ENCODE results near the gene NCAN. TPM values are rescaled to one million over a fixed set of nuclear protein-coding genes. Genes with fewer than 3 reads are reported as not detected.

NCAN gene
- total and polyA plus RNA-seq, 12 donors, result 0.06 to 0.42 (median 0.11) TPM; not detected in 7

GRCh38 chr19:19192078-19192882 lies 19.5 kb upstream of the NCAN start, which contains the start of the genes BORCS8 and RFXANK:
Gene BORCS8 (minus strand): TSS chr19:19192152. CDS start chr19:19192117, 35 bp downstream.
Gene RFXANK (plus strand): TSS chr19:19192258. CDS start chr19:19193947, 1,689 bp downstream.
- intact Hi-C loops (cut with DNase I), result loop anchor here in 1 of 2 donors (10.0 kb wide), 1 partner anchor 153 kb away; no protein-coding TSS in a partner anchor
- H3K9me3 ChIP-seq (replicated peaks in 1 of 3), result no peaks in the 10 kb centered on the region

DNA sequence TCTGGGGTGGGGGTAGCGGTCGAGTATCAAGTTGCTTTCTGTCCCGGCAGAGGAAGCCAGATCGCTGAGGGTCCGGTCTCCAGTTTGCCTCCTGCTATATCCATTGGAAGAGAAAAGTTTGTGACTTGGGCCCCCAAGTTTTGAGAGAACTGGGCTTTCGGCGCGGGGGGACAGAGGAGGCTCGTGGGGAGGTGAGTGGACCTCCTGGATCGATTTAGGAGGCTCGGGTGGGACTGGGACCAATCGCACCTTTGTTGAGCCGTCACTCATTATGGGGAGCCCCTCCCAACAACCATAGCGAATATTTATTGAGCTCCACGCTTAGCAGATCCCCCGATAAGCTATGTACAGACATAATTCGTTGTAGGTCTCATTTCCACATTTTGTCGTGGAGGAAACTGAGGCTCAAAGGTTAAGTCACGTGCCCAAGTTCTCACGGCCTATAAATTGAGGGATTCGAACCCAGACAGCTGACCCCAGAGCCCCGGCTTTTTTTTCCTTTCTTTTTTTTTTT lies 18.8 kb upstream of the NCAN start:
- H3K27me3 ChIP-seq, result no peaks in the 10 kb centered on the region
- WGBS, 4 donors, result 0 to 2% (median 0%) methylated on average over 17 to 22 of the region's 22 CpGs
- peak overlapping the region in 3 of 5 donors; percentile 41 to 99 (median 98) for H3K27ac ChIP-seq
- no peak for TF ChIP-seq CTCF (IDR thresholded peaks at IDR 0.05)
- no peak for TF ChIP-seq POLR2A (IDR thresholded peaks at IDR 0.05)
- peak overlapping the region in 3 of 4 donors; percentile 62 to 80 (median 64) for H3K4me3 ChIP-seq
- DNase-seq, result no peak
- H3K36me3 ChIP-seq (replicated peaks in 1 of 2), result peaks cover 0 to 9% of the 10 kb centered on the region in 2 donors
- peaks cover 9 to 40% of the 10 kb centered on the region in 2 donors for H3K4me1 ChIP-seq (replicated peaks in 1 of 2)
- H3K9me3 ChIP-seq (replicated peaks in 1 of 3), result no peaks in the 10 kb centered on the region
- intact Hi-C loops (cut with DNase I), result loop anchor here in 1 of 2 donors (10.0 kb wide), 1 partner anchor 152 kb away; no protein-coding TSS in a partner anchor

More at GRCh38 chr19:19192078-19192882, 19.5 kb upstream of the NCAN start, which contains the start of the genes BORCS8 and RFXANK:
- Histone ChIP-seq H3K36me3 (replicated peaks in 1 of 2) (peaks cover 0 to 6% of the 10 kb centered on the region in 2 donors), H3K27me3 (no peaks in the 10 kb centered on the region), H3K27ac (peak within 1 kb of the TSS; percentile 69 to 99 (median 98)), H3K4me3 (peak within 1 kb of the TSS; percentile 54 to 88 (median 80)), H3K4me1 (replicated peaks in 1 of 2) (peaks cover 9 to 40% of the 10 kb centered on the region in 2 donors)
- WGBS, 4 donors, result 0 to 1% (median 0%) methylated on average over 14 to 53 of the region's 53 CpGs
- TF ChIP-seq POLR2A (IDR thresholded peaks at IDR 0.05) (peak; percentile 24 to 86), CTCF (IDR thresholded peaks at IDR 0.05) (peak in 1 of 6 experiments; percentile 14)
- peak; percentile 99 to 100 (median 99) for DNase-seq

GRCh38 chr19:19193926-19194325 lies 17.8 kb upstream of the NCAN start:
- intact Hi-C loops (cut with DNase I), result loop anchor here in 1 of 2 donors (10.0 kb wide), 1 partner anchor 151 kb away; no protein-coding TSS in a partner anchor
- no peak overlapping the region for H3K27ac ChIP-seq
- TF ChIP-seq POLR2A (IDR thresholded peaks at IDR 0.05) (no peak), CTCF (IDR thresholded peaks at IDR 0.05) (no peak)
- no peaks in the 10 kb centered on the region for H3K9me3 ChIP-seq (replicated peaks in 1 of 3)
- H3K36me3 ChIP-seq (replicated peaks in 1 of 2), result peaks cover 0 to 19% of the 10 kb centered on the region in 2 donors
- no peak overlapping the region for H3K4me3 ChIP-seq
- no peak for DNase-seq
- peaks cover 9 to 40% of the 10 kb centered on the region in 2 donors for H3K4me1 ChIP-seq (replicated peaks in 1 of 2)
- no peaks in the 10 kb centered on the region for H3K27me3 ChIP-seq
- 70 to 90% (median 74%) methylated on average over 5 of the region's 5 CpGs for WGBS, 4 donors
